Panc1 (cell line): ENCODE measurements around the gene OR2G3. TPM values are rescaled to one million over a fixed set of nuclear protein-coding genes. Genes with fewer than 3 reads are reported as not detected.

Source experiments
- ATAC-seq: fragments of 200-7000 bp; cut with Tn5 transposase; 2 replicates; pipeline ENCODE4 v1.9.1; 2020; ENCODE audit warnings: mild to moderate bottlenecking, moderate library complexity
- BruUV-seq: library from RNA; stranded (reverse); fragments of 400-500 nt; replicated peaks from 2 replicates; lab custom pipeline; 2021; lab: Mats Ljungman, UMichigan
- CTCF ChIA-PET: fragments of 300-600 bp; sonication (Branson Sonifier 250); formaldehyde crosslinking; loops from one replicate; lab custom pipeline; 2022; ENCODE audit warnings: antibody characterized with exemption; lab: Charles Lee
- POLR2A ChIA-PET: fragments of 300-600 bp; sonication (Branson Sonifier 250); formaldehyde crosslinking; loops from one replicate; lab custom pipeline; 2022; ENCODE audit warnings: antibody characterized with exemption; lab: Charles Lee
- DNase-seq: peaks from one replicate; pipeline ENCODE4 v3.0.0-alpha.2; 2010; ENCODE audit warnings: low read depth, low spot score
- H3K27ac ChIP-seq: 2 replicates; pipeline ENCODE4 v1.5.1; 2011; ENCODE audit warnings: mild to moderate bottlenecking, low read length, inconsistent platforms
- H3K27me3 ChIP-seq: fragments of 200-500 bp; sonication (Bioruptor generic); 2 replicates; pipeline ENCODE4 v1.6.0; 2014; ENCODE audit warnings: low read length, inconsistent platforms; ENCODE audit not compliant: control insufficient read depth, insufficient read depth
- H3K36me3 ChIP-seq: fragments of 200-500 bp; sonication (Bioruptor generic); 2 replicates; pipeline ENCODE4 v1.5.1; 2014; ENCODE audit warnings: inconsistent platforms, mild to moderate bottlenecking, low read length, moderate library complexity; ENCODE audit not compliant: control insufficient read depth, insufficient read depth
- H3K4me1 ChIP-seq: 2 replicates; pipeline ENCODE4 v1.5.1; 2011; ENCODE audit warnings: inconsistent platforms, mild to moderate bottlenecking, low read length, moderate library complexity; ENCODE audit not compliant: control insufficient read depth, insufficient read depth
- H3K4me3 ChIP-seq, 2 experiments: 2 replicates each; pipeline ENCODE4 v1.5.1; 2011 to 2012; ENCODE audit warnings: low read depth in 2 of 2, low read length in 2 of 2, mild to moderate bottlenecking in 2 of 2, inconsistent platforms in 1 of 2, moderate library complexity in 1 of 2
- H3K9me3 ChIP-seq: fragments of 200-500 bp; sonication (Bioruptor generic); 2 replicates; pipeline ENCODE4 v1.5.1; 2014; ENCODE audit warnings: low read depth, mild to moderate bottlenecking, inconsistent platforms, low read length, moderate library complexity; ENCODE audit not compliant: control insufficient read depth, insufficient read depth
- POLR2AphosphoS5 ChIP-seq: IDR thresholded peaks from 2 replicates; pipeline ENCODE4 v1.6.1; 2012; ENCODE audit warnings: mild to moderate bottlenecking, low read depth, low read length, moderate library complexity
- REST ChIP-seq, 2 experiments: IDR thresholded peaks; 2 replicates each; pipeline ENCODE4 v1.6.1; 2011 to 2012; ENCODE audit warnings: low read depth in 2 of 2, control low read depth in 1 of 2, low read length in 1 of 2, mild to moderate bottlenecking in 1 of 2, moderate library complexity in 1 of 2; ENCODE audit not compliant: insufficient read depth in 1 of 2
- SIN3A ChIP-seq: IDR thresholded peaks from 2 replicates; pipeline ENCODE4 v1.6.1; 2012; ENCODE audit warnings: low read depth, mild to moderate bottlenecking, low read length, moderate library complexity, borderline replicate concordance; ENCODE audit not compliant: insufficient read depth
- TCF7L2 ChIP-seq: IDR thresholded peaks from 2 replicates; pipeline ENCODE4 v1.6.1; 2011; ENCODE audit warnings: mild to moderate bottlenecking, low read depth, low read length, inconsistent platforms
- in situ Hi-C: cut with HindIII; loops from 2 replicates; pipeline ENCODE4 v1.10.0; 2016; ENCODE audit warnings: low sequenced_read_pairs, low pct_unique_long_range_greater_than_20kb
- intact Hi-C: fragments of 100-400 bp; cut with micrococcal nuclease; formaldehyde crosslinking; loops from one replicate; pipeline ENCODE4 v1.10.0; 2022; ENCODE audit not compliant: unreplicated experiment
- total RNA-seq: library from RNA; stranded (reverse); gene quantifications from one replicate; pipeline ENCODE4 v1.2.1, GENCODE V29; 2021; ENCODE audit not compliant: unreplicated experiment
- TF ChIP-seq, protein P1 (sequence below): fragments of 450-650 bp; IDR thresholded peaks from 2 replicates; pipeline ENCODE4 v1.5.1; 2017; ENCODE audit warnings: mild to moderate bottlenecking

The OR2G3 gene
- total RNA-seq, 1 experiment from 2014 or later = not detected

- ChIA-PET CTCF (no interaction called here), POLR2A (no interaction called here)
- ATAC-seq (no peak), DNase-seq (no peak)
- no peaks in the 10 kb centered on the region for H3K9me3 ChIP-seq
- BruUV-seq = no TSS peak
- TF ChIP-seq TCF7L2 (no peak), POLR2AphosphoS5 (no peak), REST (IDR thresholded peaks at IDR 0.05; ENCODE audit: insufficient read depth in 1 of 2, low read depth in 2 of 2, low read length in 1 of 2) (no peak), SIN3A (no peak)
- TF ChIP-seq, protein P1, sequence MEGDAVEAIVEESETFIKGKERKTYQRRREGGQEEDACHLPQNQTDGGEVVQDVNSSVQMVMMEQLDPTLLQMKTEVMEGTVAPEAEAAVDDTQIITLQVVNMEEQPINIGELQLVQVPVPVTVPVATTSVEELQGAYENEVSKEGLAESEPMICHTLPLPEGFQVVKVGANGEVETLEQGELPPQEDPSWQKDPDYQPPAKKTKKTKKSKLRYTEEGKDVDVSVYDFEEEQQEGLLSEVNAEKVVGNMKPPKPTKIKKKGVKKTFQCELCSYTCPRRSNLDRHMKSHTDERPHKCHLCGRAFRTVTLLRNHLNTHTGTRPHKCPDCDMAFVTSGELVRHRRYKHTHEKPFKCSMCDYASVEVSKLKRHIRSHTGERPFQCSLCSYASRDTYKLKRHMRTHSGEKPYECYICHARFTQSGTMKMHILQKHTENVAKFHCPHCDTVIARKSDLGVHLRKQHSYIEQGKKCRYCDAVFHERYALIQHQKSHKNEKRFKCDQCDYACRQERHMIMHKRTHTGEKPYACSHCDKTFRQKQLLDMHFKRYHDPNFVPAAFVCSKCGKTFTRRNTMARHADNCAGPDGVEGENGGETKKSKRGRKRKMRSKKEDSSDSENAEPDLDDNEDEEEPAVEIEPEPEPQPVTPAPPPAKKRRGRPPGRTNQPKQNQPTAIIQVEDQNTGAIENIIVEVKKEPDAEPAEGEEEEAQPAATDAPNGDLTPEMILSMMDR = no peak
- intact Hi-C loops (no loop called here), in situ Hi-C loops (no loop called here)
- H3K27me3 ChIP-seq = no peaks in the 10 kb centered on the region
- no peak overlapping the region for H3K4me3 ChIP-seq
- H3K36me3 ChIP-seq = no peaks in the 10 kb centered on the region
- H3K4me1 ChIP-seq = no peaks in the 10 kb centered on the region
- H3K27ac ChIP-seq = no peak overlapping the region
These were observed 31.1 kb upstream of the OR2G3 start for GRCh38 chr1:247574236-247574635.

- ATAC-seq (no peak), DNase-seq (no peak)
- H3K4me3 ChIP-seq = no peak overlapping the region
- POLR2A ChIA-PET = interaction anchor here (0.7 kb wide), 1 partner anchor 447 kb away, joined by 8 read pairs; no protein-coding TSS in a partner anchor
- no peaks in the 10 kb centered on the region for H3K27me3 ChIP-seq
- intact Hi-C loops = loop anchor here (5.0 kb wide), 1 partner anchor 202 kb away; no protein-coding TSS in a partner anchor
- no peak for TF ChIP-seq POLR2AphosphoS5
- TF ChIP-seq REST (IDR thresholded peaks at IDR 0.05; ENCODE audit: insufficient read depth in 1 of 2, low read depth in 2 of 2, low read length in 1 of 2) = no peak
- no peak for TF ChIP-seq TCF7L2
- TF ChIP-seq SIN3A = no peak
- TF ChIP-seq, protein P1 = no peak
- H3K4me1 ChIP-seq = no peaks in the 10 kb centered on the region
- H3K27ac ChIP-seq = no peak overlapping the region
- in situ Hi-C loops = no loop called here
- no peaks in the 10 kb centered on the region for H3K9me3 ChIP-seq
- CTCF ChIA-PET = no interaction called here
- BruUV-seq = no TSS peak
- no peaks in the 10 kb centered on the region for H3K36me3 ChIP-seq
These were observed 30.7 kb upstream of the OR2G3 start for GRCh38 chr1:247574664-247575063.
